ENCODE results near the gene PRSS27. TPM values are rescaled to one million over a fixed set of nuclear protein-coding genes. Genes with fewer than 3 reads are reported as not detected.

The PRSS27 gene
- total RNA-seq, 2 donors from 2014 or later, result 0.51 TPM; not detected in 1

- H3K4me1 ChIP-seq, result peaks cover 0 to 25% of the 10 kb centered on the region in 2 donors
- peak; percentile 81 for DNase-seq (ENCODE audit: low spot score)
- peak overlapping the region; percentile 66 to 67 for H3K4me3 ChIP-seq
- H3K36me3 ChIP-seq, result no peaks in the 10 kb centered on the region
- H3K27ac ChIP-seq, result peak overlapping the region; percentile 77 to 78
- H3K27me3 ChIP-seq, result no peaks in the 10 kb centered on the region
- no peaks in the 10 kb centered on the region for H3K9me3 ChIP-seq
- TF ChIP-seq, protein P1, sequence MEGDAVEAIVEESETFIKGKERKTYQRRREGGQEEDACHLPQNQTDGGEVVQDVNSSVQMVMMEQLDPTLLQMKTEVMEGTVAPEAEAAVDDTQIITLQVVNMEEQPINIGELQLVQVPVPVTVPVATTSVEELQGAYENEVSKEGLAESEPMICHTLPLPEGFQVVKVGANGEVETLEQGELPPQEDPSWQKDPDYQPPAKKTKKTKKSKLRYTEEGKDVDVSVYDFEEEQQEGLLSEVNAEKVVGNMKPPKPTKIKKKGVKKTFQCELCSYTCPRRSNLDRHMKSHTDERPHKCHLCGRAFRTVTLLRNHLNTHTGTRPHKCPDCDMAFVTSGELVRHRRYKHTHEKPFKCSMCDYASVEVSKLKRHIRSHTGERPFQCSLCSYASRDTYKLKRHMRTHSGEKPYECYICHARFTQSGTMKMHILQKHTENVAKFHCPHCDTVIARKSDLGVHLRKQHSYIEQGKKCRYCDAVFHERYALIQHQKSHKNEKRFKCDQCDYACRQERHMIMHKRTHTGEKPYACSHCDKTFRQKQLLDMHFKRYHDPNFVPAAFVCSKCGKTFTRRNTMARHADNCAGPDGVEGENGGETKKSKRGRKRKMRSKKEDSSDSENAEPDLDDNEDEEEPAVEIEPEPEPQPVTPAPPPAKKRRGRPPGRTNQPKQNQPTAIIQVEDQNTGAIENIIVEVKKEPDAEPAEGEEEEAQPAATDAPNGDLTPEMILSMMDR (IDR thresholded peaks at IDR 0.05), result peak; percentile 79 to 88
These were observed 952 bp upstream of the PRSS27 start for GRCh38 chr16:2720719-2721633.

GRCh38 chr16:2719328-2720063 lies 528 bp downstream of the PRSS27 start:
- H3K4me1 ChIP-seq, result peaks cover 0 to 33% of the 10 kb centered on the region in 2 donors
- no peak overlapping the region for H3K4me3 ChIP-seq
- H3K9me3 ChIP-seq, result no peaks in the 10 kb centered on the region
- no peaks in the 10 kb centered on the region for H3K27me3 ChIP-seq
- H3K27ac ChIP-seq, result no peak overlapping the region
- TF ChIP-seq, protein P1 (IDR thresholded peaks at IDR 0.05), result no peak
- no peaks in the 10 kb centered on the region for H3K36me3 ChIP-seq
- no peak for DNase-seq (ENCODE audit: low spot score)

- H3K36me3 ChIP-seq, result no peaks in the 10 kb centered on the region
These were observed 2.4 kb downstream of the PRSS27 start for GRCh38 chr16:2717383-2718263.

DNA sequence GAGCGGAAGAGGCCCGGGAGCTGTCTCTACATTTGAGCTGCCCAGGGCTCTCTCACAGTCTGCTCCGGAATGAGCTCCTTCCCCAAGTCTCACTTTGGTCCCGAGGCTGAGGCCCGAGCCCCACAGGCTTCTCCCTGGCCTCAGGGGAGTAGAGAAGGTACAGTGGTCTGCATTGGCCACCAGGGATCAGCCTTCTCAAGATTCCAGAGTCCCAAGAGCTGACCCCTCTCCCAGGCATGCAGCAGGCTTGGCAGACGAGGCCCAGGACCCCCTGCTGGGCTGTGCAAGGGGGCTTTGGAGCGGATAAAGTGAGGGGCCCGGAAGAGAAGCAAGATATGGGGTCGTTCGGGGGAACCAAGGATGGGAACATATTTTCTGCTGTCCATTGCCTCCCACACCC lies 3.1 kb downstream of the PRSS27 start:
- no peak for DNase-seq (ENCODE audit: low spot score)
- Histone ChIP-seq H3K27ac (no peak overlapping the region), H3K27me3 (no peaks in the 10 kb centered on the region), H3K36me3 (no peaks in the 10 kb centered on the region), H3K4me3 (no peak overlapping the region), H3K4me1 (peaks cover 0 to 33% of the 10 kb centered on the region in 2 donors), H3K9me3 (no peaks in the 10 kb centered on the region)
- TF ChIP-seq, protein P1 (IDR thresholded peaks at IDR 0.05), result no peak

More at GRCh38 chr16:2717383-2718263, 2.4 kb downstream of the PRSS27 start:
- TF ChIP-seq, protein P1 (IDR thresholded peaks at IDR 0.05), result no peak
- Histone ChIP-seq H3K27ac (no peak overlapping the region), H3K4me1 (peaks cover 0 to 33% of the 10 kb centered on the region in 2 donors), H3K9me3 (no peaks in the 10 kb centered on the region), H3K27me3 (no peaks in the 10 kb centered on the region), H3K4me3 (no peak overlapping the region)
- DNase-seq (ENCODE audit: low spot score), result no peak
